Activated CD4-positive, alpha-beta T cell treated with anti-CD3 and anti-CD28 coated beads, Interleukin-2, amount 50 U/mL, for 24 hours (primary cell): Measurements from ENCODE around the gene TMEFF1.
"Not testable (repeated sequence)": the region's sequence is repeated elsewhere in the genome, so short reads cannot be mapped to it uniquely, and the experiment has no call there.

ENCODE experiments used
- DNase-seq, 2 donors: peaks; one replicate each; pipeline ENCODE4 v3.0.0-alpha.2; 2020; ENCODE audit warnings: low read depth in 1 of 2, low spot score in 1 of 2

TMEFF1 gene

DNA sequence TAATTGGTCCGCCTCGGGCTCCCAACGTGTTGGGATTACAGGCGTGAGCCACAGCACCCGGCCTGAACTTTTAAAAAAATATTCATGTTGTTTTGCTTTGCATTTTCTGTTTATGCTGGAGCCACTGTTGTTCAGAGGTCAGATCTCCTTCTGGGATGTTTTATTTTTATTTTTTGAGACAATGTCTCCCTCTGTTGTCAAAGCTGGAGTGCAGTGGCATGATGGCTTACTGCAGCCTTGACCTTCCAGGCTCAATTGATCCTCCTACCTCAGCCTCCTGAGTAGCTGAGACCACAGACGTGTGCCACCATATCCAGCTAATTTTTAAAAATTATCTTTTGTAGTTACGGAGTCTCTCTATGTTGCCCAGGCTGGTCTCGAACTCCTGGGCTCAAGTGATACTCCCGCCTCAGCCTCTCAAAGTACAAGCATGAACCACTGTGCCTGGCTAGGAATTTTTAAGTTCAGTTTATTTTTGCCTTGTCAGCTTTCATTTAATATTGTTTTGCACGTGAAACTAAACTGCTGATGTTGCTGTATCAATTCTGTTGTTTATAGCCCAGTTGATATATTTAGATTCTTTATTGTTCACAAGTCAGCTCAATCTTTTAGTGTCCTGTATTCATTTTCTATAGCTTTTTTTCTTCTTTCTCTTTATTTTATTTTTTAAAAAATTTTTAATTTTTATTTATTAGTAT, 13.7 kb downstream of the TMEFF1 start:
- no peak for DNase-seq

GRCh38 chr9:100488177-100488576, 15.2 kb downstream of the TMEFF1 start:
- DNase-seq: no peak

DNA sequence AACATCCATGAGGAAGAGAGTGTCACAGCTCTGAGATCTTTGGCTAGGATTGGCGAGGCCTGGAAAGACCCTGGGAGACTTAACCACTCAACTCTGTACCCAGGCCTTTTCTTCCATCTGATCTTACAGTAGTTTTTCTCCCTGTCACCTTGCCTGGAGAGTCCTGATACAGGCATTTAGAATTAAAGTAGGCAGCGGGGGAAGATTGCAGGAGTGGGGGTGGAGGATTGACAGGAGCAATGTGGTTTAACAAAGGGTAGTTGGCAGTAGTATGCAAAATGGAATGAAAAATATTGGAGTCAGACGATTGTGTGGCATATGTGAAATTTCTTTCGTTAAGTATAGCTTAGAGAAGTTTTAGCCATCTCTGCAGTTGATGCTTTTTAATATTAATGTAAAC, 16.9 kb downstream of the TMEFF1 start:
- no peak for DNase-seq

DNA sequence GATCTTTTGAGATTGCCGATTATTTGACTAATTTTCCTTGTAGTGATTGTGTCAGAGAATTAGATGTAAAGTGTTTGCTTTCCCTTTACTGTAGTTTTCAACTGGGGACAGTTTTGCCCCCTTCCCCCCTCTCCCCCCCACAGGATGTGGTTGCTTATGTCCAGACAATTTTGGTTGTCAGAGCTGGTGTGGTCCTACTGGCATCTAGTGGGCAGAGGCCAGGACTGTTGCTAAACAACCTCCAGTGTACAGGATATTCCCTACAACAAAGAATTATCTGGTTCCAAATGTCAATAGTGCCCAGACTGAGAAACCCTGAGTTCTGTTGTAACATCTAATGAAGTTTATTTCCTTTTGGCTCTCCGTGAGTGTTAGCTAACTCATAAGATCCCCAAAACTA, 20.0 kb downstream of the TMEFF1 start:
- no peak for DNase-seq

GRCh38 chr9:100498592-100498991, 25.6 kb downstream of the TMEFF1 start:
- no peak for DNase-seq

DNA sequence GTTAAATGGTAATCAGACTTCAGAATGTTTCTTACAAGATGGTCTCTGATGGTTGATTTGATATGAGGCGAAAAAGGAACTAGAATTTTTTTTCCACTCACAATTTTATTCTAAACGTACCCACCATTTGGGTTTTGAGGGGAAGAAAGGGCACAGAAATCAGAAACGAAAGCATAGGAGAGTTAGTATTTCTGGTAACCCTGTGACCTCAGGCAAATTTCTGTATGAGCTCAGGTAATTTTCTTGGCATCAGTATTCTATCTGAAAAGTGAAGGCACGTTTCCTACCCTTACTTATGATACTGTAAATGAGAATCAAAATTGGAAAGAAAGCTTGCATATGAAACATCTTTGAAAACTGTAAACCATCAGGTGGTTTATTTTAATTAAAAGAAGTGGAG, 26.5 kb downstream of the TMEFF1 start:
- DNase-seq: no peak

DNA sequence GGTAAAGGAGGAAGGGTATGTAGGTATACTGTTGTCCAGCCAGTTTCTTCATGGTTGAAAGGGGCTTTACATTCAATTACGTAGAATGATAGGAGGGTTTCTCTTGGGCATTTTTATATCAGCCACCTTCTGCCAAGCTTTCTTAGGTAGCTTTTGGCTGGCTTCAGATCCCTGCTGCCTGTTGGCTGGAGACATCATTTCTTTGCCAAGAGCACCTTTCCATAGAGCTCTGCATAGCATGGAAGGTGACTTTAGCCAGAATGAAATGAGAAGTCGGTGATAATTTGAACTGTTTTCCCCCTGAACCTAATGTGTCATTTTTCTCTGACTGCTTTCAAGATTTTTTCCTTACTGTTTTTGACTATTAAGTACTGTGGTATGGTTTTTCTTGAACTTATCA, 26.9 kb downstream of the TMEFF1 start:
- no peak for DNase-seq

- DNase-seq: peak; percentile 30 to 47
Measured at GRCh38 chr9:100505564-100506159, 32.7 kb downstream of the TMEFF1 start.

DNA sequence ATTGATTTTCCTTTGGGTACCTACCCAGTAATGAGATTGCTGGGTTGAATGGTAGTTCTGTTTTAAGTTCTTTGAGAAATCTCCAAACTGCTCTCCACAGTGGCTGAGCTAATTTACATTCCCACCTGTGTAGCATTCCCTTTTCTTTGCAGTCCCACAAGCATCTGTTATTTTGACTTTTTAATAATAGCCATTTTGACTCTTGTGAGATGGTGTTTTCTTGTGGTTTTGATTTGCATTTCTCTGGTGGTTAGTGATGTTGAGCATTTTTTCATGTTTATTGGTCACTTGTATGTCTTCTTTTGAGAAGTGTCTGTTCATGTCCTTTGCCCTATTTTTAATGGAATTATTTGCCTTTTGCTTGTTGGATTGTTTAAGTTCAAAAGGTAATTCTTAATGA, 34.4 kb downstream of the TMEFF1 start:
- DNase-seq: not testable (repeated sequence)

GRCh38 chr9:100511205-100511604, 38.3 kb downstream of the TMEFF1 start:
- no peak for DNase-seq

- DNase-seq: no peak
Measured at GRCh38 chr9:100515578-100516494, 42.9 kb downstream of the TMEFF1 start.

- no peak for DNase-seq
Measured at GRCh38 chr9:100521282-100521681, 48.3 kb downstream of the TMEFF1 start.

- no peak for DNase-seq
Measured at GRCh38 chr9:100525563-100525962, 52.6 kb downstream of the TMEFF1 start.

- DNase-seq: not testable (repeated sequence)
Measured at GRCh38 chr9:100527180-100527794, 54.3 kb downstream of the TMEFF1 start.

DNA sequence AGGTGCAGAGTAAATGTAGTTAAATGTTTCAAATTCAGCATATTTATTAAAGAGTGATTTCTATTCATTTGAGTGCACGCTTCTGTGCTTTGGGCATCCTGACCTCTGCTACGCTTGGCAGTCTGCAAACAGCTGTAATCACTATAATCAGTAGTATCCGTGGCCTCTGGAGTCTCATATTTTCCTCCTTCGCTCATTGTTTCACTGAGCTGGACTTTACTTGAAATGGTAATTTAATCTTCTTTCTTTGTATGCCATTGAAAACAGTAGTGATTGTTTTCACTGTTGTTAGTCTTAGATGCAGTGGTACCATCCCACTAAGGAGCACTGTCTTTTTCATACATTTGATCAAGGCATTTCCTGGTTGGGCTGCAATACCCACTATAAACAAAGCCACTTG, 61.5 kb downstream of the TMEFF1 start:
- no peak for DNase-seq

- DNase-seq: no peak
Measured at GRCh38 chr9:100540327-100540726, 67.4 kb downstream of the TMEFF1 start.

GRCh38 chr9:100549048-100549447, 76.1 kb downstream of the TMEFF1 start:
- no peak for DNase-seq

DNA sequence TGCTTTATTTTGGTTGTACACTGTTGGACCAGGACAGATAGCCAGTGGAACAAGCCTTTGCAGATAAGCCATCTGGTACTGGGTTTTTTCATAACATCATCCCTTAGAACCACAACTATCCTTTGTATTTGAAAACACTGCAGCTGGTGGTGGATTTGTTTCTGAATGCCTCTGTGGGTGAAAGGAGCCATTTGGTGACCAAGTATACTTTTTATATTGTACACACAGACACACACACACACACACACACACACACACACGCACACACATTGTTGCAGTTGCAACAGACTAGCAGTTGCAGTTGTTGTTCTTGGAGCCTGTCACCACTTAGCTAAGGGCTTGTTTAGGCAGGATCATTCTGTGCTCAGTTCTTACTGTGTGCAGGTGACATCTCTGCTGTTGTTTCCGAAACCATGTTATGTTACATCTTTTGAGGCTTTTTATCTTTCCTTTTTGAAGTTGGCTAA, 82.0 kb downstream of the TMEFF1 start:
- no peak for DNase-seq

GRCh38 chr9:100555471-100555870, 82.5 kb downstream of the TMEFF1 start:
- DNase-seq: no peak

- no peak for DNase-seq
Measured at GRCh38 chr9:100557053-100557452, 84.1 kb downstream of the TMEFF1 start.

DNA sequence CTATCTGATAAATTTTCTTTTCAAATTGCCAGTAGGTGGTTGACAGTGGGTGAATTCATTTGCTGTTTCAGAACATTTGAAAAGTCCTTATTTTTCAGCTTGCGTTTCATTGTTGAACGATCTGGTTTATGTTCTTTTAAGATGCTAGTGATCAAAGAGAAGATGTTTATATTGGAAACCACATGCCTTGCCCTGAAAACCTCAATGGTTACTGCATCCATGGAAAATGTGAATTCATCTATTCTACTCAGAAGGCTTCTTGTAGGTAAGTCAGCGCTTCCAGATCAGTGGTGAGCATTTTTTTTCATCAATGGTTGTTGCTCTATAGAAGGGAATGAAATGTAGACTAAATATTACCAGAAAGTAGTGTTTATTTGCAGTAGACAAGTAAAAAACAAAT, 88.3 kb downstream of the TMEFF1 start:
- no peak for DNase-seq
